GM10266 (cell line): Measurements from ENCODE around the gene NACAD.

ENCODE experiments used
- DNase-seq: peaks from one replicate; pipeline ENCODE4 v3.0.0; 2012; ENCODE audit errors: extremely low spot score
- TF ChIP-seq, protein P1 (sequence below): IDR thresholded peaks from 2 replicates; pipeline ENCODE4 v1.5.1; 2012; ENCODE audit warnings: mild to moderate bottlenecking, low read depth; ENCODE audit not compliant: control insufficient read depth, insufficient read depth; ENCODE audit errors: missing control alignments

NACAD gene

GRCh38 chr7:45055594-45056219 lies 33.1 kb downstream of the NACAD start:
- TF ChIP-seq, protein P1, sequence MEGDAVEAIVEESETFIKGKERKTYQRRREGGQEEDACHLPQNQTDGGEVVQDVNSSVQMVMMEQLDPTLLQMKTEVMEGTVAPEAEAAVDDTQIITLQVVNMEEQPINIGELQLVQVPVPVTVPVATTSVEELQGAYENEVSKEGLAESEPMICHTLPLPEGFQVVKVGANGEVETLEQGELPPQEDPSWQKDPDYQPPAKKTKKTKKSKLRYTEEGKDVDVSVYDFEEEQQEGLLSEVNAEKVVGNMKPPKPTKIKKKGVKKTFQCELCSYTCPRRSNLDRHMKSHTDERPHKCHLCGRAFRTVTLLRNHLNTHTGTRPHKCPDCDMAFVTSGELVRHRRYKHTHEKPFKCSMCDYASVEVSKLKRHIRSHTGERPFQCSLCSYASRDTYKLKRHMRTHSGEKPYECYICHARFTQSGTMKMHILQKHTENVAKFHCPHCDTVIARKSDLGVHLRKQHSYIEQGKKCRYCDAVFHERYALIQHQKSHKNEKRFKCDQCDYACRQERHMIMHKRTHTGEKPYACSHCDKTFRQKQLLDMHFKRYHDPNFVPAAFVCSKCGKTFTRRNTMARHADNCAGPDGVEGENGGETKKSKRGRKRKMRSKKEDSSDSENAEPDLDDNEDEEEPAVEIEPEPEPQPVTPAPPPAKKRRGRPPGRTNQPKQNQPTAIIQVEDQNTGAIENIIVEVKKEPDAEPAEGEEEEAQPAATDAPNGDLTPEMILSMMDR: no peak
- DNase-seq: no peak

GRCh38 chr7:45055016-45055415 lies 33.8 kb downstream of the NACAD start:
- TF ChIP-seq, protein P1: no peak
- DNase-seq: no peak

- TF ChIP-seq, protein P1: no peak
- no peak for DNase-seq
Measured at GRCh38 chr7:45054442-45054841, 34.3 kb downstream of the NACAD start.

DNA sequence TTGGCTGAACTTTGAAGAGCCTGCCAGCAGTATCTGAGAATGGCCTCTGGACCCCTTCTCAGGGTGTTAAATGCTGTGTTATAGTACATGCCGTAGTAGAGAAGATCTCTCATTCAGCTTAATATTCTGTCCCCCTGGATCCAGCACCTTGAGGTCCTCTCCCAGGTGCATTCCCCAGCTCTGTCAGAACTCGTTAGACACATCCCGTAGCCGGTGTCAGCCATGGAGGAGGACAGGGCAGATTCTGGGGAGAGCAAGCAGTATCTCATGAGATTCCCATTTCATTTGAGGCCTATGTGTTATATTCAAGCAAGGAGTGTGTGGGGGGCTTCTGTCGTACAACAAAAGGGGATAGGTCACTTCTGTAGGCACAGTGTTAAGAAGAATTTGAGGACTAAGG lies 34.8 kb downstream of the NACAD start:
- TF ChIP-seq, protein P1: no peak
- no peak for DNase-seq

DNA sequence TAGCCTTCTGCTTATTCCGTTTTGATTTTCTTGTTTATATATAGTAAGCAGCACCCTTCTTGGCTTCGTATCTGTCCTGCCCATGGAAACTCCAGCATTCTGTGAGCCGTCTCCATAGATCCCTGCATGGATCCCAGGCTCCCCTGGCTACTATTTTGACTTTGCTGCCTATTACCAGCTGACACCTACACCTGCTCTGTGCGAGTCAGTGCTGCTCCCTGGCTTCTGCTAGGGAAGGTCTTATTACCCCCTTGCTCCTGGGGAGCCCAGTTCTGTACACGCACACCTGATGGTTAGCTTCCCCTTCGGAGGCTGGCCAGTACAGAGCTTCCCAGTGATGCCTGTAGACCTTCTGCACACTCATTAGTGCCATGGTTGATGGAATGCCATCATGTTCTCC lies 35.4 kb downstream of the NACAD start:
- DNase-seq: no peak
- TF ChIP-seq, protein P1: no peak

- TF ChIP-seq, protein P1: no peak
- DNase-seq: no peak
Measured at GRCh38 chr7:45052011-45052410, 36.8 kb downstream of the NACAD start.

DNA sequence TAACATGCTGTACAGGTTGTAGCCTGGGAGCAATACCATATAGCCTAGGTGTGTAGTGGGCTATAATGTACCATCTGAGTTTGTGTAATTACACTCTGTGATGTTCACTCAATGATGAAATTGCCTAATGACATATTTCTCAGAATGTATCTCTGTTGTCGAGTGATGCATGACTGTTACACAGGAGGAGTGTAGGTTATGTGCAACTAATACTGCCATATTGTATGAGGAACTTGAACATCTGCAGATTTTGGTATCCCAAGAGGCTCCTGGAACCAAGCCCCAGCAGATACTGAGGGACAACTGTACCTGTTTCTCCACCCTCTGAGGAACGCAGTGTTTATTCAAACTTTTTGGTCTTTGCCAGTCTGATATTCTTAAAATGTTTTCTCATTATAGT lies 38.6 kb downstream of the NACAD start:
- TF ChIP-seq, protein P1: no peak
- DNase-seq: no peak
